ENCODE measurements around the gene PDE4C. TPM values are rescaled to one million over a fixed set of nuclear protein-coding genes. Genes with fewer than 3 reads are reported as not detected.

PDE4C gene
- total RNA-seq: under 0.01 and 0.22 TPM in 2 replicates

DNA sequence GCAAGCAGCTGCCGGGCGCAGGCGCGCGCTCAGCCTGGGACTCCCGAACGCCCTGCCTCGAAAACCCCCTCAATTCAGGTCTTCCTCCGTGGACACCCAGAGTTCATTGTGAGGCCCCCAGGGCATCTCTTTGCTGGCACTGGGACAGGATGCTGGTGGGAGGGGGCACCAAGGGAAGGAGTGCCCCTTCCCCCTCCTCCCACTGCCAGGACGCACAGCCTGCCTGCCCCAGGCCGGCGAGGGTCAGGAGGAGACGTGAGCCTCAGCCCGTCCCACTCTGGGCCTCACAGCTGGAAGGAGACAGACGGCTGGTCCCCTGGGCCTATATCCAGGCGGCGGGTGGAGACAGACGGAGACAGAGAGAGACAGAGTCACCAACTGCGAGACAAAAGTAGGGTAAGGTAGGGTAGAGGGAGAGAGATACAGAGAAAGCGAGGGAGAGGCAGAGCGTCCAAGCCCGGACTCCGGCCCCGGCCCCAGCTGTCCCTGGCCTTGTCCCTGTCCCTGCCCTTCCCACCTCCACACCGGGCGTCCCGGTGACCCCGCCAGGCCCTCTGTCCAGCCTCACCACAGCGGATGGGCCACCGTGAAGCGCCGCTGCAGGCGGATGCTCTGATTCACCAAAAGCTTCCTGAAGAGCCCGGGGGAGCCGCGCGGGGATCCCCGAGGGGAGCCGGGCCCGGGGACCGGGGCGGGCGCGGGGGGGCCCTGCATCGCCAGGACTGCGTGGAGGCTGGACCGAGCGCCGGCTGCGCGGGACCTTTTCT, at the start of gene PDE4C:
TSS of gene PDE4C (minus strand) at position 737 of the 767 bp plus-strand sequence. CDS start at position 714, 23 bp downstream.

DNA sequence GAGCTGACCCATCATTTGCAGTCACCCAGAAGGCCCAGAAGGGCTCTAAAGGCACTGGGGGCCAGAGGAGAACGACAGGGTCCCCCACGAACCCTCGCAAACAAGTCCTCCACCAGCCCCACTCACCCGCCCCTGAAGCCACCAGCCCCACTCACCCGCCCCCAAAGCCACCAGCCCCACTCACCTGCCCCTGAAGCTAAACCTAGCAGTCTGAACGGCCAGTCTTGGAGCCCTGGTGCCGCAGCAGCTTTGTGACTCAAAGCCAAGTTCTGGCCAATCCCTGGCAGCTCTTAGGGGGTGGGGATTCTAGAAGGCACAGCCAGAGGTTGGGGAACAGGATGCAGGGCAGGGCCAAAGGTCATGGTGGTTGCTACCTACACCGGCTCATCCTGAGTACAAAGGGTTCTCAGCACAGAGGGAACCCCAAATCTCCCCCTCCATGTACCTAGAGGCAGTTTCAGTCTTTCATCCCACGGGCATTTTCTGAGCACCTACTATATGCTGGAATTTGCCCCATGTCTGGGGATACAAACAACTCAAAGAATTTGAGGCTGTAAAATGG, 48.1 kb upstream of the PDE4C start, which contains the start of gene IQCN:
TSS of gene IQCN (minus strand) at position 234 of the 562 bp plus-strand sequence. CDS start 4,974 bp downstream, outside the sequence.

GRCh38 chr19:18203863-18204393, 22.3 kb downstream of the PDE4C start, which contains the start of gene RAB3A:
RAB3A (minus strand) TSS chr19:18204042; CDS start chr19:18202740, 1,302 bp downstream.

GRCh38 chr19:18192673-18193387, 33.4 kb downstream of the PDE4C start, which contains the start of gene MPV17L2:
MPV17L2 (plus strand) TSS chr19:18193218; CDS start chr19:18193282, 64 bp downstream.

Other genes starting within 250 kb of the PDE4C start
- 13.6 and 14.9 TPM in 2 replicates for gene ARRDC2, start 218.3 kb downstream of the PDE4C start, total RNA-seq
- 0.26 and 0.32 TPM in 2 replicates for gene IL12RB1, start 139.5 kb downstream of the PDE4C start, total RNA-seq
- 3.8 and 4.3 TPM in 2 replicates for gene MAST3, start 128.7 kb downstream of the PDE4C start, total RNA-seq
- 22.7 and 30.7 TPM in 2 replicates for gene PIK3R2, start 73.3 kb downstream of the PDE4C start, total RNA-seq
- 9.3 and 11.3 TPM in 2 replicates for gene IFI30, start 52.6 kb downstream of the PDE4C start, total RNA-seq
- 6.2 and 8.1 TPM in 2 replicates for gene MPV17L2, start 33.2 kb downstream of the PDE4C start, total RNA-seq
- 0.65 and 1.2 TPM in 2 replicates for gene RAB3A, start 22.4 kb downstream of the PDE4C start, total RNA-seq
- 1.3 and 2.1 TPM in 2 replicates for gene IQCN, start 48.0 kb upstream of the PDE4C start, total RNA-seq
- gene JUND, start 55.2 kb upstream of the PDE4C start, total RNA-seq: 63.7 and 69.0 TPM in 2 replicates
- 77.4 and 80.5 TPM in 2 replicates for gene LSM4, start 96.6 kb upstream of the PDE4C start, total RNA-seq
- 23.5 and 28.8 TPM in 2 replicates for gene PGPEP1, start 114.2 kb upstream of the PDE4C start, total RNA-seq
- 31.0 and 32.9 TPM in 2 replicates for gene GDF15, start 159.7 kb upstream of the PDE4C start, total RNA-seq
- gene LRRC25, start 171.2 kb upstream of the PDE4C start, total RNA-seq: 0.22 and 0.39 TPM in 2 replicates
- gene SSBP4, start 193.0 kb upstream of the PDE4C start, total RNA-seq: 54.4 and 65.7 TPM in 2 replicates
- gene ISYNA1, start 211.7 kb upstream of the PDE4C start, total RNA-seq: 8.5 and 9.3 TPM in 2 replicates

All from articular chondrocyte of knee joint (primary cell).